Choroid plexus epithelial cell (primary cell): ENCODE measurements around the gene ITGA11.

Experiments
- DNase-seq: peaks from one replicate; pipeline ENCODE4 v3.0.0-alpha.2; 2010; ENCODE audit warnings: low read depth
- H3K4me3 ChIP-seq: 2 replicates; pipeline ENCODE4 v1.5.1; 2011; ENCODE audit warnings: low read depth, mild to moderate bottlenecking, control low read depth, low read length, moderate library complexity
- CTCF ChIP-seq: conservative IDR thresholded peaks from 2 replicates; pipeline ENCODE4 v1.5.1; 2011; ENCODE audit warnings: low read depth, mild to moderate bottlenecking, control low read depth, inconsistent platforms, low read length, moderate library complexity

ITGA11 gene

GRCh38 chr15:68379759-68380290 is 52.1 kb downstream of the ITGA11 start:
- no peak overlapping the region for H3K4me3 ChIP-seq
- no peak for TF ChIP-seq CTCF
- DNase-seq, result peak; percentile 72

GRCh38 chr15:68379058-68379758 is 52.8 kb downstream of the ITGA11 start:
- no peak for DNase-seq
- no peak for TF ChIP-seq CTCF
- no peak overlapping the region for H3K4me3 ChIP-seq

- no peak for DNase-seq
- no peak overlapping the region for H3K4me3 ChIP-seq
- no peak for TF ChIP-seq CTCF
Observed at GRCh38 chr15:68378595-68378994, 53.4 kb downstream of the ITGA11 start.

GRCh38 chr15:68377766-68378165 is 54.2 kb downstream of the ITGA11 start:
- H3K4me3 ChIP-seq, result no peak overlapping the region
- no peak for TF ChIP-seq CTCF
- DNase-seq, result no peak

GRCh38 chr15:68376447-68377060 is 55.4 kb downstream of the ITGA11 start:
- DNase-seq, result no peak
- TF ChIP-seq CTCF, result no peak
- H3K4me3 ChIP-seq, result no peak overlapping the region

- no peak overlapping the region for H3K4me3 ChIP-seq
- no peak for TF ChIP-seq CTCF
- no peak for DNase-seq
Observed at GRCh38 chr15:68375716-68376220, 56.2 kb downstream of the ITGA11 start.

- no peak for TF ChIP-seq CTCF
- H3K4me3 ChIP-seq, result no peak overlapping the region
- no peak for DNase-seq
Observed at GRCh38 chr15:68375191-68375631, 56.8 kb downstream of the ITGA11 start.
